Activated T-cell treated with anti-CD3 and anti-CD28 coated beads, Interleukin-2, amount 50 U/mL, for 48 hours (primary cell): ENCODE results near the gene CD300LB.
"Not testable (repeated sequence)": the region's sequence is repeated elsewhere in the genome, so short reads cannot be mapped to it uniquely, and the experiment has no call there.

Experiments used
- DNase-seq, 2 experiments: peaks; one replicate each; pipeline ENCODE4 v3.0.0-alpha.2; 2020

Gene CD300LB

DNA sequence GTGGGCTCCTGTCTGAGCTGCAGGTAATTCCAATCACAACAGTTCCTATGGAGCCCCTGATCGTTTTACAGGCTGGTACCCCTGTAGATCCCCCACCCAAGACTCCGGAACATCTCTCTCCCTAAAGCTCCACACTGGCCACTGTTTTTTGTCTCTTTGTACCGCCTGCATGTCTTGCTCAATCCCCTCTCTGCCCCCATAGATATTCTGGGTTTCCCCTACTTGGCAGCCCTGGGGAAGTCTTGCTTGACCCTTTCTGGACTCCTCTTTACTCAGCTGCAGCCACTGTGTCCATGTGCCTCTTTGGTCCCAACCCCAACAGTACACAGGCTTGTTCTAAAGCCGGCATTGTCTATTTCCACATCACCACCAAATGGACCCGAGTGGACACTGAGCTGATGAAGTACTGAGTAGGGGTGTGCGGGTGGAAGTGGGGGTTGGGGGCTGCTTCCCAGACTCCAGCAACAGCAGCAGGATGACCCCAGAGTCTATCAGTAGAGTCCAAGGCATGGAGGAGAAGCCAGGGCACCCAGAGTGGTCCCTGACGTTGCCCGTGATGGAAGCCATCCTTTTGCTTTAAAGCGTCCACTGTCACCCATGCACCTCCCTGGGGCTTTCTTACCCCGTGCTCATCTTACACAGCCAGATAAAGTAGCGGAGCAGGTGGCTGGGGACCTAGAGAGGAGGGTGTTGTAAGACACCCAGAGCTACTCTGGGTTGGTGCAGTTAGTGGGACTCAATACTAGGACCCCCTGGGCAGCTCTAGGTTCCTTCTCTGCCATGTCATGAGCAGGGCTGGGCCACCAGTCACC, 6.4 kb downstream of the CD300LB start:
- no peak for DNase-seq

DNA sequence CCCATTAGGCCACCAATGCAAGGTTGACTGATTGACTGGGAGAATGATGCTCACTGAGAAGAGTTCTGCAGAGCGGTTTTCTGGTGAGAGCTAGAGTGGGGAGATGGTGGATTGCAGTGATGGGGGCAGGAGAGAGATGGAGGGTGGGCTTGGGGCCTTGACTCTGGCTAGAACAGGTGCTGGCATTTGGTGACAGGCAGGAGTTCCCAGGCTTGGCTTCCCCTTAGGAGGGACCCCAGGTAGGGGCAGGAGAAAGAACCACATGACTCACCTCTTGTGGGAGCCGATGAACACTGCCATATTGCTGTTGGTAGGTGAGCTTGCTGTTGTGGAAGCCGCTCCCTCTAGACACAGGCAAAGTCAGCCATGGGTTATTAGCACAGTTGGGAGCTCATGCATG, 8.0 kb downstream of the CD300LB start:
- no peak for DNase-seq

- no peak for DNase-seq
Observed at GRCh38 chr17:74522381-74523105, 8.7 kb downstream of the CD300LB start.

DNA sequence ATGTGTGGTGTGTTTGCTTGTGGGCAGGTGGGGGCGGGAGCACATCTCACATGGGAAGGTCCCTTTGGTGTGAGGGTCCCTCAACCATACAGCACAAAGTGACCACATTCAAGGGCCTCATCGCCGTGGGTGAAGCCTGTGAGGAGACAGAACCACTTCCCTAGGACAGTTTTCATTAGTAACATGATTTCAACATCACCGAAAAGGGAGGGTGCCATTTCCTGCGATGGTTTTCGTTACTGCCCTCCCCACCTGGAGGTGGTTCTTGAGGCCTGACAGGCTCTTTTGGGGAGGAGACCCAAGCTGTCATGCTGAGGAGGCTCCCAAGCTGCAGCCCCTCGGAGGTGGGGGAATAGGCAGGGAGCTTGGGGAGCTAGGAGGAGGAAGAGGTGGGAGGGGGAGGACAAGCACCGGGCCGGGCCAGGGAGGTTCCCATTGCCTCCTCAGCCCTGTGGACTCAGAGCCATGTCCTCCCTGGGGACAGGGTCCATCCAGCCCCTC, 9.5 kb downstream of the CD300LB start:
- peak in 1 of 2 experiments; percentile 39 for DNase-seq

- no peak for DNase-seq
Observed at GRCh38 chr17:74520790-74521480, 10.3 kb downstream of the CD300LB start.

GRCh38 chr17:74520016-74520434, 11.2 kb downstream of the CD300LB start:
- peak in 1 of 2 experiments; percentile 48 for DNase-seq

GRCh38 chr17:74518413-74518981, 12.8 kb downstream of the CD300LB start:
- DNase-seq, result not testable (repeated sequence)

DNA sequence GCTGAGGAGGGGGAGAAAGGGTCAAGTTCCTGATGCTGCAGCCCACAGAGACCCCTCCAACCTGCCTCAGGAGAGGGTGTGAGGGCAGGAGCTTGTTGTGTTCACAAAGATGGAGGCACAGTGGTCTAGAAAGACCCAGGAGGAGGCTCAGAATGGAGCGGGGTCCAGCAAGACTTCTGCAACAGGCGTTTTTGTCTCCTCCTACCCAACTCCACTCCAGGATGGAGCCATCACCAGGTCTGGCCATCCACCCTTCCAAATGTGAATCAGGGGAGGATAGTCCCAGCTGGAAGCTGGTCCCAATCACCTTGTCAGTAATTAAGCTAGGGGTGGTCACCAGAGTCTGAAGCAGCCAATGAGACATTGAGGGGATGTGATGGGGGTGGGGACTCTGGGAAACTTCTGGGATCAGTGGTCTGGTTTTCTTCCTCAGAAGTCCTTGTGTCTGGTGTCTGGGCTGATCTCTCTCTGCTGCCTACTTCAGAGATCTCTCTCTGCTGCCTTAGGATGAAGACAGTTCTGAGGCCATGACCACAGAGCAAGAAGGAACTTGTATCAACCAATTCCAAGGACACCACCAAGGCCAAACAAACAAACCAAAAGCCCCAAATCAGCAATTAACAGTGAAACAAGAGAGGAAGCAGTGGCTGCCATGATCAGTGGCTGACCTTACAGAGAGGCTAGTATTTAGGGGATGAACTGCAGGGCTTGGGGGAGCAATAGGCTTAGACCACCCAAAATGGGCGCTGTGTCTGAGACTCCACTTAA, 14.5 kb downstream of the CD300LB start:
- DNase-seq, result no peak

DNA sequence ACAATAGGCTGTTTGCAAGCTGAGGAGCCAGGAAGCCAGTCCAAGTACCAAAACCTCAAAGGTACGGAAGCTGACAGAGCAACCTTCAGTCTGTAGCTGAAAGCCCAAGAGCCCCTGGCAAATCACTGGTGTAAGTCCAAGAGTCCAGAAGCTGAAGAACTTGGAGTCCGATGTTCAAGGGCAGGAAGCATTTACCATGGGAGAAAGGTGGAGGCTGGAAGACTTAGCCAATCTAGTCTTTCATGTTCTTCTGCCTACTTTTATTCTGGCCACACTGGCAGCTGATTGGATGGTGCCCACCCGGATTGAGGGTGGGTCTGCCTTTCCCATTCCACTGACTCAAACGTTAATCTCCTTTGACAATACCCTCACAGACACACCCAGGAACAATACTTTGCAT, 15.3 kb downstream of the CD300LB start:
- no peak for DNase-seq

DNA sequence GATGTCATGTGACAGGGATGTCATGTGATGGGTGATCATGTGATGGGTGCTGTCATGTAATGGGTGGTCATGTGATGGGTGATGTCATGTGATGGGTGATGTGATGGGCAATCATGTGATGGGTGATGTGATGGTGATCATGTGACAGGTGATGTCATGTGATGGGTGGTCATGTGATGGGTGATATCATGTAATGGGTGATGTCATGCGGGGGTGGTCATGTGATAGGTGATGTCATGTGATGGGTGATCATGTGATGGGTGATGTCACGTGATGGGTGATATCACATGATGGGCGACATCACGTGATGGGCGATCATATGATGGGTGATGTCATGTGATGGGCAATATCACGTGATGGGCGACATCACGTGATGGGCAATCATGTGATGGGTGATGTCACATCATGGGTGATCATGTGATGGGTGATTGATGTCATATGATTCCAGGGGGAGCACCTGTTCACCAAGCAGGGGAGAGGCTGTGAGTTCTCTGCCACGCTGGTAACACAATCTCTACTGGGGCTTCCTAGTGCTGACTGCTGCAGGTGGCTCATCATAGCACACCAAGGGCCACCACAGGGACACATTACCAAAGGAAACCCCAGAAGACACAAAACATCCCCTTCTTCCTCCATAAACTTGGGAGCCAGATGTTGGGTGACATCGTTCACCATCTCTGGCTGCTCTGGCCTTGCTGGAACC, 16.5 kb downstream of the CD300LB start:
- DNase-seq, result peak; percentile 51 to 52

DNA sequence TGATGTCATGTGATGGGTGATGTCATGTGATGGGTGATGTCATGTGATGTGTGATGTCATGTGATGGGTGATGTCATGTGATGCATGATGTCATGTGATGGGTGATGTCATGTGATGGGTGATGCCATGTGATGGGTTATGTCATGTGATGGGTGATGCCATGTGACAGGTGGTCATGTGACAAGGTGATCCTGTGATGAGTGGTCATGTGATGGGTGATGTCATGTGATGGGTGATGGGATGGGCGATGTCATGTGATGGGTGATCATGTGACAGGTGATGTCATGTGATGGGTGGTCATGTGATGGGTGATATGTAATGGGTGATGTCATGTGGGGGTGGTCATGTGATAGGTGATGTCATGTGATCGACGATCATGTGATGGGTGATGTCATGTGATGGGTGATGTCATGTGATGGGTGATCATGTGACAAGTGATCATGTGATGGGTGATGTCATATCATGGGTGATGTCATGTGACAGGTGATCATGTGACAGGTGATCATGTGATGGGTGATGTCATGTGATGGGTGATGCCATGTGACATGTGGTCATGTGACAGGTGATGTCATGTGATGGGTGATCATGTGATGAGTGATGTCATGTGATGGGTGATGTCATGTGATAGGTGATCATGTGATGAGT, 17.2 kb downstream of the CD300LB start:
- peak; percentile 61 to 65 for DNase-seq

GRCh38 chr17:74512624-74513091, 18.6 kb downstream of the CD300LB start:
- DNase-seq, result peak; percentile 63 to 67

- no peak for DNase-seq
Observed at GRCh38 chr17:74512036-74512435, 19.2 kb downstream of the CD300LB start.

GRCh38 chr17:74508156-74508555, 23.1 kb downstream of the CD300LB start:
- no peak for DNase-seq

- DNase-seq, result not testable (repeated sequence)
Observed at GRCh38 chr17:74503949-74504348, 27.3 kb downstream of the CD300LB start.

GRCh38 chr17:74502861-74503260, 28.4 kb downstream of the CD300LB start:
- DNase-seq, result peak in 1 of 2 experiments; percentile 1

GRCh38 chr17:74499992-74500391, 31.3 kb downstream of the CD300LB start:
- peak in 1 of 2 experiments; percentile 3 for DNase-seq

GRCh38 chr17:74497471-74497870, 33.8 kb downstream of the CD300LB start:
- peak in 1 of 2 experiments; percentile 10 for DNase-seq

DNA sequence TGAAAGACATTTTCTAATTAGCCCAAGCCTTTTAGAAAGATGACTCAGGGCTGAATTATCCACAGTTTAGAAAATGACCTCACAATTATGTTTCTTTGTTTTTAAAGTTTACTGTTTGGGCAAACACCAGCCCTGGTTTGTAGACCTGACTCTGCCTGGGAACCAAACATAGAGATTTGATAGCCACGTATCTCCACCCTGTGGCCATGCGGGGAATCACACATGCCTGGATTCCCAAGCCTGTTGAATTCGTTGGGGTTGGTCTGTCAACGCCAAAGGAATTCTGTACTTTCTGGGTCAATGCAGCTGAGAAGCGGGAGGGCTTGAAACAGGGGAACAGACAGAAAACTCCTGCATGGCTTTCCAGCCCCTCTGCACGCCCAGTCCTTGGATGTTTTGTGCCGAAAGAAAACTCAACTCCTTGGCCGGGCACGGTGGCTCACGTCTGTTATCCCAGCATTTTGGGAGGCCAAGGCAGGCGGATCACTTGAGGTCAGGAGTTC, 37.9 kb downstream of the CD300LB start:
- DNase-seq, result peak; percentile 75 to 80

GRCh38 chr17:74491626-74492025, 39.6 kb downstream of the CD300LB start:
- peak in 1 of 2 experiments; percentile 16 for DNase-seq
